BJ (cell line): ENCODE data around the gene LAPTM4A. TPM values are rescaled to one million over a fixed set of nuclear protein-coding genes. Genes with fewer than 3 reads are reported as not detected.

Experiments
- CTCF ChIA-PET: fragments of 350-600 bp; formaldehyde crosslinking; extraction: SDS; loops from one replicate; lab custom pipeline; 2021; ENCODE audit warnings: antibody characterized with exemption, inconsistent platforms; lab: Yijun Ruan, JAX
- POLR2A ChIA-PET: fragments of 300-600 bp; sonication (Branson Sonifier 250); formaldehyde crosslinking; extraction: SDS; loops from one replicate; lab custom pipeline; 2021; ENCODE audit warnings: antibody characterized with exemption; lab: Charles Lee
- DNase-seq: peaks from one replicate; pipeline ENCODE4 v3.0.0-alpha.2; 2011; ENCODE audit warnings: low read depth
- H3K27me3 ChIP-seq: 2 replicates; pipeline ENCODE4 v1.6.0; 2011; ENCODE audit warnings: low read length; ENCODE audit not compliant: control insufficient read depth, insufficient read depth
- H3K36me3 ChIP-seq: 2 replicates; pipeline ENCODE4 v1.5.1; 2011; ENCODE audit warnings: low read length; ENCODE audit not compliant: control insufficient read depth, insufficient read depth
- H3K4me3 ChIP-seq: 2 replicates; pipeline ENCODE4 v1.5.1; 2011; ENCODE audit warnings: low read depth, mild to moderate bottlenecking, control low read depth, low read length
- polyA plus RNA-seq: library from polyadenylated mRNA; depleted of rRNA; stranded (reverse); fragments of >200 nt; gene quantifications from 2 replicates; pipeline ENCODE4 v1.2.3, GENCODE V29; 2011
- TF ChIP-seq, protein P1 (sequence below): IDR thresholded peaks from 2 replicates; pipeline ENCODE4 v1.5.1; 2011; ENCODE audit warnings: low read depth, mild to moderate bottlenecking, control low read depth, inconsistent platforms, low read length, moderate library complexity; ENCODE audit not compliant: insufficient read depth

The LAPTM4A gene
- polyA plus RNA-seq, 1 experiment = 379 TPM

DNA sequence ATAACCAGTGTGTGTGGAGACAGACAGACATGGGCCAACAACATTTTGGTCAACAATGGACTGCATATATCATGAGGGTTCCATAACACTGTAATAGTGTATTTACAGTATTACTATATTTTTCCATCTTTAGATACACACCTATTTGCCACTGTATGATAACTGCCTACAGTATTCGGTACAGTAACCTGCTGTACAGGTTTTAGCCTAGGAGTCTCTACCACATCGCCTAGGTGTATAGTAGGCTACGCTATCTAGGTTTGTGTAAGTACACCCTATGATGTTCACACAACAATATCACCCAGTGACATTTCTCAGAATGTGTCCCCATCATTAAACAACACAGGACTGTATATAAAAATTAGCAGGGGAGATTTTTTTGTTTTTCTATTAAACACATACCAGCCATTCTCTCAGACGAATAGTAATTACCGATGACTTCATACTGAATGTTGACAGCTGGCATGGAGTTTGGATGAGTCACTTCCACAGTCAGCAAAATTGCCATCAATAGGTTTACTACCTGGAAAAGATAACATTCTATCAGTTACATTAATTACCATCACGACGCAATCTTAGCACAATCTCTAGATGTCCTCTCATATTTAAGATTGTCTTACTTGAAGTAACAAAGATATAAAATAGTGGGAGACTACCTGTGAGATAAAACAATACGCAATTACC lies 10.8 kb downstream of the LAPTM4A start:
- ChIA-PET CTCF (interaction anchor here (0.6 to 1.7 kb wide), 3 partner anchors 8 to 54 kb away, joined by 3 to 5 read pairs (median 4); no protein-coding TSS in a partner anchor), POLR2A (no interaction called here)
- DNase-seq = no peak
- Histone ChIP-seq H3K4me3 (no peak overlapping the region), H3K27me3 (no peaks in the 10 kb centered on the region), H3K36me3 (peaks cover 12% of the 10 kb centered on the region)
- TF ChIP-seq, protein P1, sequence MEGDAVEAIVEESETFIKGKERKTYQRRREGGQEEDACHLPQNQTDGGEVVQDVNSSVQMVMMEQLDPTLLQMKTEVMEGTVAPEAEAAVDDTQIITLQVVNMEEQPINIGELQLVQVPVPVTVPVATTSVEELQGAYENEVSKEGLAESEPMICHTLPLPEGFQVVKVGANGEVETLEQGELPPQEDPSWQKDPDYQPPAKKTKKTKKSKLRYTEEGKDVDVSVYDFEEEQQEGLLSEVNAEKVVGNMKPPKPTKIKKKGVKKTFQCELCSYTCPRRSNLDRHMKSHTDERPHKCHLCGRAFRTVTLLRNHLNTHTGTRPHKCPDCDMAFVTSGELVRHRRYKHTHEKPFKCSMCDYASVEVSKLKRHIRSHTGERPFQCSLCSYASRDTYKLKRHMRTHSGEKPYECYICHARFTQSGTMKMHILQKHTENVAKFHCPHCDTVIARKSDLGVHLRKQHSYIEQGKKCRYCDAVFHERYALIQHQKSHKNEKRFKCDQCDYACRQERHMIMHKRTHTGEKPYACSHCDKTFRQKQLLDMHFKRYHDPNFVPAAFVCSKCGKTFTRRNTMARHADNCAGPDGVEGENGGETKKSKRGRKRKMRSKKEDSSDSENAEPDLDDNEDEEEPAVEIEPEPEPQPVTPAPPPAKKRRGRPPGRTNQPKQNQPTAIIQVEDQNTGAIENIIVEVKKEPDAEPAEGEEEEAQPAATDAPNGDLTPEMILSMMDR = no peak

DNA sequence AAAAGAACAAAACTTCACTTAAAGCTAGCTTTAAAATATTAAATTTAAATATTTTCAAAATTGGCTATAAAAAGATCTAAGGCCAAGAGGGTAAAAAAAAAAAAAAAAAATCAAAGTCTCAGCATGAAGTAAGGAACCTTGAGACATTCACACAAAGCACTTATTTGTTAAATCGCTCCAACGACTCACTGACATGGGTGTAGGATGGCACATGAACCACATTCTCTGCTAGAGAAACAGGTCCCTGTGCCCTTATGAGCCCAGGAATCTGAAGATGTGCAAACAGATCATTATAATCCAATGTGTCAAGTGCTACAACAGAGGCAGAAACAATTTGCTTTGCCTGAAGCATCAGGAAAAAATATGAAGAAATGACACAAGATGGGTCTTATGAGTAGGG lies 13.8 kb downstream of the LAPTM4A start:
- no peak for DNase-seq
- no peaks in the 10 kb centered on the region for H3K27me3 ChIP-seq
- ChIA-PET POLR2A (no interaction called here), CTCF (interaction anchor here (1.4 to 1.8 kb wide), 2 partner anchors 22 to 55 kb away, joined by 3 to 6 read pairs; no protein-coding TSS in a partner anchor)
- H3K4me3 ChIP-seq = no peak overlapping the region
- TF ChIP-seq, protein P1 = no peak
- H3K36me3 ChIP-seq = peaks cover 25% of the 10 kb centered on the region

GRCh38 chr2:20035955-20036666 lies 15.3 kb downstream of the LAPTM4A start:
- ChIA-PET POLR2A (no interaction called here), CTCF (no interaction called here)
- TF ChIP-seq, protein P1 = no peak
- Histone ChIP-seq H3K4me3 (no peak overlapping the region), H3K36me3 (peaks cover 25% of the 10 kb centered on the region), H3K27me3 (no peaks in the 10 kb centered on the region)
- DNase-seq = no peak

DNA sequence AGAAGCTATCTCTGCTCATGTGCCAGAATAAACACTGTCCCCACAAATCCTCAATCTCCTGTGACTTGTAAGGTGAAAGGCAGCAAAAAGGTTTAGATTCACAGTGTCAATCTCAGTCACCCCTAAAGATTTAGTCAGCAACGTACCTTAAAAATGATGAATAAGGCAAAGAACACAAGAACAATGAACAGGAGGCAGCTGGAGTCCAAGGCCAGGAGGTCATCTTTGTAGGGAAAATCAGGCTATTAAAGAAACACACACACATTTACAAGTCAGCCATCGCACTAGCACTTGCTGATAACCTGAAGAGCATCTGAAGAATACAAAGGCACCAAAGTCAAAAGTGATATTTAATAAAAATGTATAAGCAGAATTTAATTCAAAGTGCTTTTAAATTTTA lies 16.6 kb downstream of the LAPTM4A start:
- ChIA-PET CTCF (interaction anchor here (2.2 kb wide), 1 partner anchor 20 kb away, joined by 11 read pairs; no protein-coding TSS in a partner anchor), POLR2A (no interaction called here)
- TF ChIP-seq, protein P1 = no peak
- no peak for DNase-seq
- H3K4me3 ChIP-seq = no peak overlapping the region
- peaks cover 26% of the 10 kb centered on the region for H3K36me3 ChIP-seq
- H3K27me3 ChIP-seq = no peaks in the 10 kb centered on the region

DNA sequence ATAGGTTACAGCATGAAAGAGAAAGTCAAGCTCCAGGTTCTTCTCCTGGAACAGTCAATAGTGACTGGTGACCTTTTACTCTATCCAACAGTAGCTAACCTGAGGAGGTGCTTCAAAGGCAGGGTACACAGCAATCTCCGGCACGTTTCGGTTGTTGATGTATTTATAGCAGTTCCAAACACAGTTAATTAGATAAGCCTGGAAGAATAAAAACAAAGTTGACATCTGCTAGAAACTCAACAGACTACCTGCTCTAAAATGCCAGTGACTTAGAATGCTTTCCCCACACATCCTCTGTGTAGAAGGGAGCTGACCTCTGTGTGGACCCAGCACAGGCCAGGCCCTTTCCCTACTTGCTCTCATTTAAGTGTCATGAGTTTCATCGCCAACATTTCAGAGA lies 17.2 kb downstream of the LAPTM4A start:
- DNase-seq = no peak
- POLR2A ChIA-PET = no interaction called here
- CTCF ChIA-PET = interaction anchor here (0.6 to 2.2 kb wide), 5 partner anchors 10 to 60 kb away, joined by 3 to 11 read pairs (median 3); no protein-coding TSS in a partner anchor

More for the DNA sequence above, 17.2 kb downstream of the LAPTM4A start:
- Histone ChIP-seq H3K4me3 (no peak overlapping the region), H3K27me3 (no peaks in the 10 kb centered on the region), H3K36me3 (peaks cover 25% of the 10 kb centered on the region)
- TF ChIP-seq, protein P1 = no peak
